ENCODE results near the gene CAV1. TPM values are rescaled to one million over a fixed set of nuclear protein-coding genes. Genes with fewer than 3 reads are reported as not detected.

CAV1 gene
- total RNA-seq, 4 donors from 2014 or later, result 52.2 to 73.8 (median 62.2) TPM

DNA sequence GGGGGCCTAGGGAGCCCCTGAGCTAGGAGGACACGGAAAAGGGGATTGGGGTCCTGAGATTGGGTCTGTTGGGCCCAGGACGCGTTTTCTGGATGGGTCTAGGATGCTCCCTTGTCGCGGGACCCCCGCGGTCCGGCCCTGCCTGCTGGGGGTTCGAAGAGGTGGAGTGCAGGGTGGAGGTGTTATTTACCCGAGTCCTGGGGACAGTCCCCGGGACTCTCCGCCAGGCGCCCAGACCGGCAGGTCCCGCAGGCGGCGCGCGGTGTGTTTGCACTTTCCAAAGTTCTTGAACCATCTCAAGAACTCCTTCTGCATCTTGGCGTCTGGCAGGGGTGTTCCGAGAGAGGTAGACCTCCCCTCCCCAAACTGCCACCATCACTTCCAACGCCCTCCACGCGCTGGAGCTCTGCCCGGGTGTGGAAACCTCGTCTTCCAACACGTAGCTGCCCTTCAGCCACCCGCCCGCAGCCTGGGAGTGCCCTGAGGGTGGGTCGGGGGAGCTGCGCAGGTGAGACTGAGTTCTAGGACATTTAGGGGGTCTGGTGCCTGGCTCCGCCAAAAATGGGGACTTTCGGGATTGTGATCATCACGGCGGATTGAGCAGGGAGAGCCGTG is 569 bp downstream of the CAV1 start:
- Histone ChIP-seq H3K4me1 (peaks cover 0 to 32% (median 19%) of the 10 kb centered on the region in 4 donors), H3K36me3 (no peaks in the 10 kb centered on the region), H3K9me3 (no peaks in the 10 kb centered on the region), H3K4me3 (peak overlapping the region; percentile 49 to 65 (median 62)), H3K27me3 (peaks cover 55% of the 10 kb centered on the region), H3K27ac (peak overlapping the region; percentile 81 to 92 (median 90))
- intact Hi-C loops (cut with DNase I; ENCODE audit: low total_unique reads) (loop anchor here (10.0 kb wide), 3 partner anchors 59 to 261 kb away; no protein-coding TSS in a partner anchor), in situ Hi-C loops (cut with MboI; ENCODE audit: low pct_ligation_motif_present in 1 of 4, low pct_unique_long_range_greater_than_20kb in 1 of 4, low sequenced_read_pairs in 3 of 4) (loop anchor here in 1 of 4 donors (10.0 kb wide), 1 partner anchor 261 kb away; no protein-coding TSS in a partner anchor)
- TF ChIP-seq POLR2A (IDR thresholded peaks at IDR 0.05) (no peak), CTCF (IDR thresholded peaks at IDR 0.05) (peak in 1 of 5 experiments; percentile 42)
- peak; percentile 43 for DNase-seq
- WGBS, 2 donors (ENCODE audit: low coverage in 1 of 2), result 0 to 2% methylated on average over 1 to 36 of the region's 36 CpGs

- peaks cover 0 to 32% (median 19%) of the 10 kb centered on the region in 4 donors for H3K4me1 ChIP-seq
- intact Hi-C loops (cut with DNase I; ENCODE audit: low total_unique reads), result loop anchor here (10.0 kb wide), 3 partner anchors 59 to 261 kb away; no protein-coding TSS in a partner anchor
- 0 to 2% methylated on average over 3 to 62 of the region's 83 CpGs for WGBS, 2 donors (ENCODE audit: low coverage in 1 of 2)
Measured at GRCh38 chr7:116525913-116526861, 1.4 kb downstream of the CAV1 start.

GRCh38 chr7:116526897-116527296 is 2.1 kb downstream of the CAV1 start:
- H3K9me3 ChIP-seq, result no peaks in the 10 kb centered on the region
- WGBS, 2 donors (ENCODE audit: low coverage in 1 of 2), result 49 to 69% methylated on average over 2 to 5 of the region's 5 CpGs
- no peaks in the 10 kb centered on the region for H3K36me3 ChIP-seq
- H3K27ac ChIP-seq, result peak overlapping the region; percentile 81 to 92 (median 90)
- peaks cover 0 to 32% (median 19%) of the 10 kb centered on the region in 4 donors for H3K4me1 ChIP-seq
- in situ Hi-C loops (cut with MboI; ENCODE audit: low pct_ligation_motif_present in 1 of 4, low pct_unique_long_range_greater_than_20kb in 1 of 4, low sequenced_read_pairs in 3 of 4), result loop anchor here in 1 of 4 donors (10.0 kb wide), 1 partner anchor 262 kb away; no protein-coding TSS in a partner anchor
- peaks cover 53% of the 10 kb centered on the region for H3K27me3 ChIP-seq
- intact Hi-C loops (cut with DNase I; ENCODE audit: low total_unique reads), result loop anchor here (10.0 kb wide), 3 partner anchors 58 to 262 kb away; no protein-coding TSS in a partner anchor
- DNase-seq, result no peak
- TF ChIP-seq POLR2AphosphoS5 (IDR thresholded peaks at IDR 0.05), result no peak
- no peak for TF ChIP-seq POLR2A (IDR thresholded peaks at IDR 0.05)
- TF ChIP-seq EP300 (IDR thresholded peaks at IDR 0.05; ENCODE audit: low read depth), result no peak
- no peak for TF ChIP-seq CTCF (IDR thresholded peaks at IDR 0.05)
- peak overlapping the region; percentile 49 to 65 (median 62) for H3K4me3 ChIP-seq

More at GRCh38 chr7:116525913-116526861, 1.4 kb downstream of the CAV1 start:
- H3K36me3 ChIP-seq, result no peaks in the 10 kb centered on the region
- peaks cover 55% of the 10 kb centered on the region for H3K27me3 ChIP-seq
- DNase-seq, result peak; percentile 80
- H3K27ac ChIP-seq, result peak overlapping the region; percentile 81 to 92 (median 90)
- no peaks in the 10 kb centered on the region for H3K9me3 ChIP-seq
- TF ChIP-seq POLR2A (IDR thresholded peaks at IDR 0.05), result no peak
- peak; percentile 42 to 80 (median 60) for TF ChIP-seq POLR2AphosphoS5 (IDR thresholded peaks at IDR 0.05)
- TF ChIP-seq CTCF (IDR thresholded peaks at IDR 0.05), result peak; percentile 1 to 80 (median 75)
- no peak for TF ChIP-seq EP300 (IDR thresholded peaks at IDR 0.05; ENCODE audit: low read depth)
- H3K4me3 ChIP-seq, result peak overlapping the region; percentile 49 to 65 (median 62)
- in situ Hi-C loops (cut with MboI; ENCODE audit: low pct_ligation_motif_present in 1 of 4, low pct_unique_long_range_greater_than_20kb in 1 of 4, low sequenced_read_pairs in 3 of 4), result loop anchor here in 1 of 4 donors (10.0 kb wide), 1 partner anchor 261 kb away; no protein-coding TSS in a partner anchor
